GM18526 (cell line): Measurements from ENCODE around the gene ANAPC4.
A peak's percentile ranks its signal among the peaks of the same experiment; 100 is the strongest.

Experiments
- POLR2A ChIP-seq: IDR thresholded peaks from 3 replicates; pipeline ENCODE4 v1.6.1; 2011; ENCODE audit not compliant: insufficient read length; ENCODE audit errors: extremely low read depth

ANAPC4 gene

GRCh38 chr4:25376754-25377571 lies at the start of gene ANAPC4:
Gene ANAPC4 (plus strand): TSS chr4:25377263. CDS start chr4:25377428, 165 bp downstream.
- peak; percentile 86 for TF ChIP-seq POLR2A

- TF ChIP-seq POLR2A: no peak
Measured at GRCh38 chr4:25330335-25330734, 46.7 kb upstream of the ANAPC4 start.

GRCh38 chr4:25330905-25331808 lies 45.9 kb upstream of the ANAPC4 start:
- TF ChIP-seq POLR2A: no peak

- TF ChIP-seq POLR2A: no peak
Measured at GRCh38 chr4:25343671-25344070, 33.4 kb upstream of the ANAPC4 start.

- TF ChIP-seq POLR2A: no peak
Measured at GRCh38 chr4:25345744-25346143, 31.3 kb upstream of the ANAPC4 start.

- no peak for TF ChIP-seq POLR2A
Measured at GRCh38 chr4:25346913-25347312, 30.1 kb upstream of the ANAPC4 start.

- no peak for TF ChIP-seq POLR2A
Measured at GRCh38 chr4:25347473-25347872, 29.6 kb upstream of the ANAPC4 start.

- TF ChIP-seq POLR2A: no peak
Measured at GRCh38 chr4:25347971-25348370, 29.1 kb upstream of the ANAPC4 start.

- no peak for TF ChIP-seq POLR2A
Measured at GRCh38 chr4:25350561-25350960, 26.5 kb upstream of the ANAPC4 start.

- no peak for TF ChIP-seq POLR2A
Measured at GRCh38 chr4:25351777-25352416, 25.2 kb upstream of the ANAPC4 start.

GRCh38 chr4:25356068-25356467 lies 21.0 kb upstream of the ANAPC4 start:
- TF ChIP-seq POLR2A: no peak

GRCh38 chr4:25358515-25359275 lies 18.4 kb upstream of the ANAPC4 start:
- no peak for TF ChIP-seq POLR2A

- TF ChIP-seq POLR2A: no peak
Measured at GRCh38 chr4:25361253-25361652, 15.8 kb upstream of the ANAPC4 start.

GRCh38 chr4:25367004-25367621 lies 9.9 kb upstream of the ANAPC4 start:
- TF ChIP-seq POLR2A: no peak
